Adipocyte (in vitro differentiated cells): ENCODE measurements around the gene ZSCAN1.
"Not testable (repeated sequence)": the region's sequence is repeated elsewhere in the genome, so short reads cannot be mapped to it uniquely, and the experiment has no call there.

Experiments used
- DNase-seq: peaks from one replicate; pipeline ENCODE4 v3.0.0-alpha.2; 2015; ENCODE audit warnings: low read depth
- H3K27me3 ChIP-seq: replicated peaks from 2 replicates; pipeline ENCODE4 v1.7.0; 2013; ENCODE audit warnings: mild to moderate bottlenecking, low read length, moderate library complexity; ENCODE audit not compliant: control insufficient read depth, insufficient read depth
- H3K36me3 ChIP-seq: 2 replicates; pipeline ENCODE4 v1.7.0; 2013; ENCODE audit warnings: low read length, mild to moderate bottlenecking, moderate library complexity; ENCODE audit not compliant: control insufficient read depth, insufficient read depth, severe bottlenecking
- H3K4me1 ChIP-seq: 2 replicates; pipeline ENCODE4 v1.7.0; 2013; ENCODE audit warnings: mild to moderate bottlenecking, low read length, moderate library complexity; ENCODE audit not compliant: control insufficient read depth, insufficient read depth
- H3K4me3 ChIP-seq: 2 replicates; pipeline ENCODE4 v1.7.0; 2013; ENCODE audit warnings: mild to moderate bottlenecking, low read length, moderate library complexity
- H3K9ac ChIP-seq: 2 replicates; pipeline ENCODE4 v1.7.0; 2013; ENCODE audit warnings: mild to moderate bottlenecking, low read length, moderate library complexity
- H3K9me3 ChIP-seq: 2 replicates; pipeline ENCODE4 v1.7.0; 2013; ENCODE audit warnings: mild to moderate bottlenecking, low read length, moderate library complexity; ENCODE audit not compliant: control insufficient read depth

ZSCAN1 gene

GRCh38 chr19:58033741-58034476 lies at the start of gene ZSCAN1:
TSS of gene ZSCAN1 (plus strand) at chr19:58034025. CDS start at chr19:58037837, 3,812 bp downstream.
- peak within 1 kb of the TSS; percentile 54 for H3K4me3 ChIP-seq
- DNase-seq: peak; percentile 52
- no peaks in the 10 kb centered on the region for H3K4me1 ChIP-seq

DNA sequence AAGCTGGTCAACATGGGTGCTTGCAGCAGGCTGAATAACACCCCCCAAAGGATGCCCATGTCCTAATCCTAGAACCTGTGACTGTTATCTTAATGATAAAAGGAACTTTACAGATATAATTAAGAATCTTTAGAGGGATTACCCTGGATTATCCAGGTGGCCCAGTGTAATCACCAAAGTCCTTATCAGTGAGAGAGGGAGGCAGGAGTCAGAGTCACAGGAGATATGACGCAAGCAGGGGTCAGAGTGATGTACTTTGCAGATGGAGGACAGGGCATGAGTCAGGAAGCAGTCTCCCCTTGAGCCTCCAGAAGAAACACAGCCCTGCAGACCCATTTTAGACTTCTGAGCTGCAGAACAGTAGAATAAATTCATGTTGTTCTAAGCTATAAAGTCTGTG lies 41.0 kb upstream of the ZSCAN1 start:
- no peak for DNase-seq
- Histone ChIP-seq H3K4me3 (peak overlapping the region; percentile 22), H3K36me3 (peaks cover 90% of the 10 kb centered on the region), H3K4me1 (no peaks in the 10 kb centered on the region), H3K27me3 (no peaks in the 10 kb centered on the region), H3K9ac (no peak overlapping the region), H3K9me3 (peaks cover 94% of the 10 kb centered on the region)

More at GRCh38 chr19:58033741-58034476, at the start of gene ZSCAN1:
- Histone ChIP-seq H3K36me3 (no peaks in the 10 kb centered on the region), H3K27me3 (no peaks in the 10 kb centered on the region), H3K9me3 (peaks cover 7% of the 10 kb centered on the region), H3K9ac (no peak within 1 kb of the TSS)

GRCh38 chr19:58000677-58001076 lies 33.1 kb upstream of the ZSCAN1 start:
- Histone ChIP-seq H3K36me3 (peaks cover 74% of the 10 kb centered on the region), H3K9ac (no peak overlapping the region), H3K4me3 (peak overlapping the region; percentile 98), H3K27me3 (no peaks in the 10 kb centered on the region), H3K9me3 (peaks cover 85% of the 10 kb centered on the region), H3K4me1 (peaks cover 13% of the 10 kb centered on the region)
- DNase-seq: no peak

GRCh38 chr19:58001895-58002369 lies 31.9 kb upstream of the ZSCAN1 start:
- H3K36me3 ChIP-seq: peaks cover 72% of the 10 kb centered on the region
- H3K9ac ChIP-seq: peak overlapping the region; percentile 95
- DNase-seq: peak; percentile 34
- H3K9me3 ChIP-seq: peaks cover 83% of the 10 kb centered on the region
- H3K27me3 ChIP-seq: no peaks in the 10 kb centered on the region
- peak overlapping the region; percentile 98 for H3K4me3 ChIP-seq
- peaks cover 13% of the 10 kb centered on the region for H3K4me1 ChIP-seq

GRCh38 chr19:58002384-58003173 lies 31.2 kb upstream of the ZSCAN1 start, which contains the start of gene ZNF606:
TSS of gene ZNF606 (minus strand) at chr19:58002820. CDS start at chr19:58001319, 1,501 bp downstream.
- DNase-seq: peak; percentile 94
- Histone ChIP-seq H3K4me3 (peak within 1 kb of the TSS; percentile 98), H3K9ac (peak within 1 kb of the TSS; percentile 95), H3K4me1 (peaks cover 13% of the 10 kb centered on the region), H3K9me3 (peaks cover 83% of the 10 kb centered on the region), H3K36me3 (peaks cover 72% of the 10 kb centered on the region), H3K27me3 (no peaks in the 10 kb centered on the region)

DNA sequence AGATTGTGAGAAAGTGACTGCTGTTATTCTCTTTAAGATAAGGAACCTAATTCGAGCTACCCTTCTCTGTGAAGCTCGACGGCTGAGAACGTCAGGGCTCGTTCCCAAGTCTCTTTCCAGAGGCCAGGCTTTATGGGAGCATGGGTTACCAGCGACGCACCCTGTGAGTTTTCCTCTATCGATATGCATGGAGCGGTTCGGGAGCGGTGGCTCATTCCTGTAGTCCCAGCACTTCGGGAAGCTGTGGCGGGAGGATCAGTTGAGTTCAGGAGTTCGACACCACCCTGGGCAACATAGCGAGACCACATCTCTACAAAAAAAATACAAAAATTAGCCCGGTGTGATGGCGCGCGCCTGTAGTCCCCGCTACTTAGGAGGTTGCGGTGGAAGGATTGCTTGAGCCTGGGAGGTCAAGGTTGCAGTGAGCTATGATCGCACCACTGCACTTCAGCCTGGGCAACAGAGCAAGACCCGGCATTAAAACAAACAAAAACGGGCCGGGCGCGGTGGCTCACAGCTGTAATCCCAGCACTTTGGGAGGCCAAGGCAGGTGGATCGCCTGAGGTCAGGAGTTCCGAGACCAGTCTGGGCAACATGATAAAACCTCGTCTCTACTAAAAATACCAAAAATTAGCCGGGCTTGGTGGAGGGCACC lies 30.5 kb upstream of the ZSCAN1 start:
- no peak for DNase-seq
- no peaks in the 10 kb centered on the region for H3K27me3 ChIP-seq
- H3K9me3 ChIP-seq: peaks cover 79% of the 10 kb centered on the region
- H3K9ac ChIP-seq: peak overlapping the region; percentile 95
- peak overlapping the region; percentile 98 for H3K4me3 ChIP-seq
- H3K36me3 ChIP-seq: peaks cover 67% of the 10 kb centered on the region
- H3K4me1 ChIP-seq: peaks cover 13% of the 10 kb centered on the region

- Histone ChIP-seq H3K27me3 (no peaks in the 10 kb centered on the region), H3K4me3 (peak overlapping the region; percentile 8), H3K4me1 (peaks cover 5% of the 10 kb centered on the region), H3K9me3 (peaks cover 61% of the 10 kb centered on the region), H3K9ac (no peak overlapping the region), H3K36me3 (peaks cover 36% of the 10 kb centered on the region)
- DNase-seq: no peak
Measured at GRCh38 chr19:58007285-58007684, 26.5 kb upstream of the ZSCAN1 start.

DNA sequence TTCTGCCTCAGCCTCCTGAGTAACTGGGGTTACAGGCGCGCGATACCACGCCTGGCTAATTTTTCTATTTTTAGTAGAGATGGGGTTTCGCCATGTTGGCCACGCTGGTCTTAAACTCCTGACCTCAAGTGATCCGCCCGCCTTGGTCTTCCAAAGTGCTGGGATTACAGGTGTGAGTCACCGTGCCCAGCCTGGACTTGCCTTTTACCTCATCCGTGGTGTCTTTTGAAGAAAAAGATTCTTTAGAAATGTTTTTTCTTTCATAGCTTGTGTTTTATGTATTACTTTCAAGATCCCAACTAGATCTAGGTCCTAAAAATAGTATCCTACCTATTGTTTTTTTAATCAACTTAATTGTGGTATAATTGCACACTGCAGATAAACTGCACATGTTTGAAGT lies 24.9 kb upstream of the ZSCAN1 start:
- DNase-seq, H3K4me1 ChIP-seq, H3K27me3 ChIP-seq, H3K9ac ChIP-seq: not testable (repeated sequence)
- peaks cover 52% of the 10 kb centered on the region for H3K9me3 ChIP-seq
- peak overlapping the region; percentile 75 for H3K4me3 ChIP-seq
- peaks cover 36% of the 10 kb centered on the region for H3K36me3 ChIP-seq

- peaks cover 33% of the 10 kb centered on the region for H3K36me3 ChIP-seq
- H3K9me3 ChIP-seq: peaks cover 47% of the 10 kb centered on the region
- H3K4me3 ChIP-seq: peak overlapping the region; percentile 75
- no peaks in the 10 kb centered on the region for H3K4me1 ChIP-seq
- DNase-seq: no peak
- no peaks in the 10 kb centered on the region for H3K27me3 ChIP-seq
- no peak overlapping the region for H3K9ac ChIP-seq
Measured at GRCh38 chr19:58009301-58009665, 24.5 kb upstream of the ZSCAN1 start.

GRCh38 chr19:58009666-58010301 lies 24.0 kb upstream of the ZSCAN1 start:
- no peak overlapping the region for H3K9ac ChIP-seq
- peaks cover 28% of the 10 kb centered on the region for H3K36me3 ChIP-seq
- no peaks in the 10 kb centered on the region for H3K4me1 ChIP-seq
- peak overlapping the region; percentile 75 for H3K4me3 ChIP-seq
- peak; percentile 42 for DNase-seq
- H3K27me3 ChIP-seq: no peaks in the 10 kb centered on the region
- H3K9me3 ChIP-seq: peaks cover 45% of the 10 kb centered on the region
